IMR-90 (cell line): ENCODE data around the gene C6orf141. TPM values are rescaled to one million over a fixed set of nuclear protein-coding genes. Genes with fewer than 3 reads are reported as not detected.

Experiments
- ATAC-seq: fragments of 200-7000 bp; cut with Tn5 transposase; 2 replicates; pipeline ENCODE4 v1.9.1; 2020; ENCODE audit warnings: low read depth, mild to moderate bottlenecking, moderate library complexity
- BruUV-seq: library from RNA; stranded (reverse); fragments of 400-500 nt; replicated peaks from 2 replicates; lab custom pipeline; 2021; lab: Mats Ljungman, UMichigan
- CTCF ChIA-PET: fragments of 300-600 bp; formaldehyde crosslinking; extraction: SDS; loops from one replicate; lab custom pipeline; 2021; ENCODE audit warnings: antibody characterized with exemption; lab: Yijun Ruan, JAX
- POLR2A ChIA-PET: fragments of 300-600 bp; sonication (Branson Sonifier 250); formaldehyde crosslinking; loops from one replicate; lab custom pipeline; 2022; ENCODE audit warnings: antibody characterized with exemption; ENCODE audit not compliant: unreplicated experiment; lab: Charles Lee
- DNase-seq: peaks from one replicate; pipeline ENCODE4 v3.0.0; 2013
- H2AFZ ChIP-seq: replicated peaks from 2 replicates; pipeline ENCODE3; 2013; ENCODE audit warnings: low read length, mild to moderate bottlenecking; ENCODE audit not compliant: poor library complexity
- H2AK5ac ChIP-seq: 2 replicates; pipeline ENCODE4 v1.6.1; 2013; ENCODE audit warnings: low read depth, low read length, inconsistent platforms
- H2AK9ac ChIP-seq: replicated peaks from 2 replicates; pipeline ENCODE3; 2013; ENCODE audit warnings: mild to moderate bottlenecking, low read depth, low read length, moderate library complexity; ENCODE audit not compliant: poor library complexity
- H2BK120ac ChIP-seq: 2 replicates; pipeline ENCODE4 v1.6.1; 2013; ENCODE audit warnings: low read depth, low read length, inconsistent platforms
- H2BK15ac ChIP-seq: 3 replicates; pipeline ENCODE4 v1.6.1; 2013; ENCODE audit warnings: low read depth, low read length, inconsistent platforms
- H2BK20ac ChIP-seq: 2 replicates; pipeline ENCODE4 v1.6.1; 2013; ENCODE audit warnings: low read depth, mild to moderate bottlenecking, inconsistent platforms, low read length, moderate library complexity
- H2BK5ac ChIP-seq: 2 replicates; pipeline ENCODE4 v1.6.1; 2013; ENCODE audit warnings: mild to moderate bottlenecking, low read depth, low read length, inconsistent platforms; ENCODE audit not compliant: poor library complexity, severe bottlenecking
- H3K14ac ChIP-seq: replicated peaks from 2 replicates; pipeline ENCODE4 v1.6.1; 2013; ENCODE audit warnings: low read depth, low read length, inconsistent platforms
- H3K18ac ChIP-seq: 2 replicates; pipeline ENCODE4 v1.6.1; 2013; ENCODE audit warnings: low read depth, low read length, control low read depth
- H3K23ac ChIP-seq: 2 replicates; pipeline ENCODE4 v1.6.1; 2013; ENCODE audit warnings: low read depth, low read length, inconsistent platforms
- H3K27ac ChIP-seq: 2 replicates; pipeline ENCODE4 v1.5.1; 2013; ENCODE audit warnings: mild to moderate bottlenecking, control low read depth, low read length; ENCODE audit not compliant: insufficient read depth
- H3K27me3 ChIP-seq: 2 replicates; pipeline ENCODE4 v1.6.1; 2013; ENCODE audit warnings: low read length; ENCODE audit not compliant: control insufficient read depth, insufficient read depth
- H3K36me3 ChIP-seq: 2 replicates; pipeline ENCODE4 v1.6.1; 2013; ENCODE audit warnings: low read length, mixed read lengths; ENCODE audit not compliant: control insufficient read depth, insufficient read depth
- H3K4ac ChIP-seq: 2 replicates; pipeline ENCODE4 v1.6.1; 2013; ENCODE audit warnings: low read depth, low read length, inconsistent platforms
- H3K4me1 ChIP-seq: 2 replicates; pipeline ENCODE4 v1.6.1; 2013; ENCODE audit warnings: low read length, mixed read lengths; ENCODE audit not compliant: control insufficient read depth, insufficient read depth
- H3K4me2 ChIP-seq: 2 replicates; pipeline ENCODE4 v1.6.1; 2013; ENCODE audit warnings: low read depth, mild to moderate bottlenecking, control low read depth, low read length, moderate library complexity
- H3K4me3 ChIP-seq: 2 replicates; pipeline ENCODE4 v1.5.1; 2013; ENCODE audit warnings: low read depth, mild to moderate bottlenecking, control low read depth, low read length, moderate library complexity; ENCODE audit not compliant: insufficient read depth
- H3K56ac ChIP-seq: 2 replicates; pipeline ENCODE4 v1.6.1; 2013; ENCODE audit warnings: low read length, inconsistent platforms; ENCODE audit not compliant: insufficient read depth; ENCODE audit errors: extremely low read depth
- H3K79me1 ChIP-seq, 2 experiments: 2 replicates each; pipeline ENCODE4 v1.6.1; 2013; ENCODE audit warnings: low read length in 2 of 2, inconsistent platforms in 1 of 2, low read depth in 1 of 2
- H3K9ac ChIP-seq: 2 replicates; pipeline ENCODE4 v1.6.1; 2013; ENCODE audit warnings: low read depth, low read length, control low read depth
- H3K9me1 ChIP-seq: 2 replicates; pipeline ENCODE4 v1.6.1; 2013; ENCODE audit warnings: low read length, inconsistent platforms; ENCODE audit not compliant: insufficient read depth
- H3K9me3 ChIP-seq: 2 replicates; pipeline ENCODE4 v1.6.1; 2013; ENCODE audit warnings: low read length; ENCODE audit not compliant: control insufficient read depth, insufficient read depth
- H4K20me1 ChIP-seq: 2 replicates; pipeline ENCODE4 v1.6.1; 2013; ENCODE audit warnings: low read length, inconsistent platforms; ENCODE audit not compliant: insufficient read depth
- H4K5ac ChIP-seq: 2 replicates; pipeline ENCODE4 v1.6.1; 2013; ENCODE audit warnings: mild to moderate bottlenecking, low read depth, low read length, control low read depth
- H4K8ac ChIP-seq, 2 experiments: 2 replicates each; pipeline ENCODE4 v1.6.1; 2013; ENCODE audit warnings: low read depth in 2 of 2, low read length in 2 of 2, control low read depth in 1 of 2, inconsistent platforms in 1 of 2
- H4K91ac ChIP-seq: 2 replicates; pipeline ENCODE4 v1.6.1; 2013; ENCODE audit warnings: low read depth, low read length, inconsistent platforms; ENCODE audit not compliant: insufficient read depth
- CEBPB ChIP-seq: IDR thresholded peaks from 2 replicates; pipeline ENCODE4 v1.6.1; 2012; ENCODE audit warnings: low read depth, low read length, improper control_type of control experiment
- RCOR1 ChIP-seq: IDR thresholded peaks from 2 replicates; pipeline ENCODE4 v1.6.1; 2012; ENCODE audit warnings: mild to moderate bottlenecking, low read length, improper control_type of control experiment; ENCODE audit not compliant: insufficient replicate concordance
- WGBS, 2 experiments: methylation state at CpG; one replicate each; pipeline versions ENCODE4 v1.1.5 to v1.1.7; 2013; ENCODE audit warnings: missing lambda C conversion rate in 2 of 2; ENCODE audit not compliant: insufficient read length in 1 of 2; ENCODE audit errors: extremely low coverage in 2 of 2; 5-methylcytosine and 5-hydroxymethylcytosine counted together
- dilution Hi-C: fragments of 300-500 bp; cut with HindIII; formaldehyde crosslinking; loops from one replicate; pipeline ENCODE4 v1.14.3; 2018; ENCODE audit warnings: low sequenced_read_pairs; ENCODE audit not compliant: unreplicated experiment
- in situ Hi-C: fragments of 300-500 bp; cut with MboI; formaldehyde crosslinking; loops from 3 replicates; pipeline ENCODE4 v1.14.3; 2019; ENCODE audit warnings: low sequenced_read_pairs, inconsistent platforms, mixed read lengths
- intact Hi-C: fragments of 100-400 bp; cut with micrococcal nuclease; formaldehyde crosslinking; loops from 2 replicates; pipeline ENCODE4 v1.10.0; 2022
- polyA plus RNA-seq, 3 experiments: library from polyadenylated mRNA; depleted of rRNA; stranded (reverse); fragments of >200 nt; gene quantifications; 2 replicates each; pipeline ENCODE4 v1.2.3, GENCODE V29; 2012; ENCODE audit warnings: low replicate concordance in 1 of 3
- total RNA-seq: library from RNA; depleted of rRNA; stranded (reverse); fragments of >200 nt; gene quantifications from 2 replicates; pipeline ENCODE4 v1.2.3, GENCODE V29; 2012

C6orf141 gene
- total and polyA plus RNA-seq, 2 of the 4 experiments (the other 2 are of a cell fraction) = not detected

DNA sequence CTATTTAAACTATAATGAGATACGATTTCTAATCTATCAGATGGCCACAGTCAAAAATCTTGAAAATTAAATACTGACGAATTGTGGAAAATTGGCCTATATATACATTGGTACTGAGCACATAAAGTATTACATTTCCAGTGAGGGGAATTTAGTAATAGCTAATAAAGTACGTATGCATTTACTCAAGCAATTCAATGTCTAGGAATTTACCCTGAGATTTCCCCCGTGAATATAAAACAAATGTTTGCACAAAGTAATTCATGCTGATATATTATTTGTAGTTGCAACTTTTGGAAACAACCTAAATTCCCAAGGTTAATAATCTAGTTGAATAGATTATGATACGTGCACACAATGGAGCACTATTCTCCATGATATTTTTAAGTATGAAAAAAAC lies 14.7 kb upstream of the C6orf141 start:
- in situ Hi-C loops (loop anchor here (25.0 kb wide), 1 partner anchor 302 kb away; no protein-coding TSS in a partner anchor), intact Hi-C loops (no loop called here), dilution Hi-C loops (no loop called here)
- H3K4me2 ChIP-seq = no peak overlapping the region
- H2BK120ac ChIP-seq = no peak overlapping the region
- H3K27me3 ChIP-seq = no peaks in the 10 kb centered on the region
- no peak overlapping the region for H4K5ac ChIP-seq
- POLR2A ChIA-PET = no interaction called here
- TF ChIP-seq RCOR1 = no peak
- TF ChIP-seq CEBPB = no peak
- no peaks in the 10 kb centered on the region for H3K9me3 ChIP-seq
- ATAC-seq (no peak), DNase-seq (no peak)
- H3K27ac ChIP-seq = no peak overlapping the region
- no TSS peak for BruUV-seq
- CTCF ChIA-PET = no interaction called here
- no peaks in the 10 kb centered on the region for H4K20me1 ChIP-seq
- no peak overlapping the region for H3K4me3 ChIP-seq
- no peak overlapping the region for H3K23ac ChIP-seq
- no peaks in the 10 kb centered on the region for H3K4me1 ChIP-seq
- H4K8ac ChIP-seq = no peak overlapping the region
- H3K56ac ChIP-seq = no peak overlapping the region
- H2BK15ac ChIP-seq = no peak overlapping the region
- no peak overlapping the region for H3K18ac ChIP-seq
- no peaks in the 10 kb centered on the region for H3K9me1 ChIP-seq
- no peak overlapping the region for H4K91ac ChIP-seq
- H2AFZ ChIP-seq = no peak overlapping the region
- H3K36me3 ChIP-seq = no peaks in the 10 kb centered on the region
- no peak overlapping the region for H3K4ac ChIP-seq
- no peak overlapping the region for H2AK9ac ChIP-seq
- no peak overlapping the region for H2BK20ac ChIP-seq
- H3K14ac ChIP-seq = no peak overlapping the region
- WGBS, 2 experiments = no CpG with 5 or more reads among the region's 5 CpGs
- no peak overlapping the region for H3K9ac ChIP-seq
- no peak overlapping the region for H2AK5ac ChIP-seq
- no peak overlapping the region for H2BK5ac ChIP-seq
- H3K79me1 ChIP-seq = no peaks in the 10 kb centered on the region
